ENCODE data around the gene MEIOB.

DNA sequence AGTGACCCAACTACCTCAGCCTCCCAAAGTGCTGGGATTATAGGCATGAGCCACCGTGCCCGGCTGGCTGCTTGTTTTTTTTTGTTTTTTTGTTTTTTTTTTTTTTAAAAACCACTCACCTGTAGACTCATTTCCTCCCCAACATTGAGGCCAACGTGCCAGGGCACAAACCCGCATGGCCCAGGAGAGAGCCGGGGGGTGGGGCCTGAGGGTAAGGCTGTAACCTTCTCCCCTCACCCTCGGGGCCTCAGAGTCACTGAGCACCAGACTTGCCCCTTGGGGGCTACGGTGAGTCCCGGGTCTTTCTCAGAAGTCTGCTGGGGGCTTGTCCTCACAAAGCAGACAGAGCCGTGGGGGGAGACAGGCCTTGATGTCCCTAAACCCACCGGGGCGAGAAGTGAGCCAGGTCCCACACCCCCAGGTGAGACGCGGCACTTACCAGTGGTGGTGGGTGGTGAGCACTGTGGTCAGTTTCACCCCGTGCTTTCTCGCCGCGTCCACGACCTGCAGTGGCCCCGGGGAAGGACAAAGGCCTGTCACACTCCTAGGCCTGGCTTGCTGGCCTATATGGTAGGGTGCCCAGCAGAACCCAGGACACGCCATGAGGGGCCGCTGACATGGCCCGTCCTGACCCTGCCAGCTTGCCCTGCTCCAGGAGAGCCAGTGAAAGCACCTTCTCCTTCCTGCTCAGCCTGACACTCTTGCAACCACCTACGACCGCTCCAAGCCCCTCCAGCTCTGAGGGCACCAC is 49.9 kb downstream of the MEIOB start:
- TF ChIP-seq CTCF (IDR thresholded peaks at IDR 0.05): no peak
- no peak for TF ChIP-seq MAX (CRISPR knock-in tag; IDR thresholded peaks at IDR 0.05)
